GM12878 (cell line): ENCODE data around the gene DCTN4. TPM values are rescaled to one million over a fixed set of nuclear protein-coding genes. Genes with fewer than 3 reads are reported as not detected.
A peak's percentile ranks its signal among the peaks of the same experiment; 100 is the strongest.

Experiments
- ATAC-seq: fragments of 200-7000 bp; cut with Tn5 transposase; 3 replicates; pipeline ENCODE4 v1.9.1; 2020; ENCODE audit warnings: mild to moderate bottlenecking, moderate library complexity
- BruUV-seq: library from RNA; stranded (reverse); fragments of 400-500 nt; replicated peaks from 2 replicates; lab custom pipeline; 2021; lab: Mats Ljungman, UMichigan
- CTCF ChIA-PET: fragments of 300-600 bp; sonication (Branson Sonifier 250); formaldehyde crosslinking; extraction: SDS; loops from one replicate; lab custom pipeline; 2021; ENCODE audit warnings: inconsistent platforms; lab: Yijun Ruan, JAX
- POLR2A ChIA-PET: fragments of 350-600 bp; formaldehyde crosslinking; extraction: SDS; loops from one replicate; lab custom pipeline; 2021; ENCODE audit warnings: inconsistent platforms; lab: Charles Lee
- RAD21 ChIA-PET: fragments of 300-600 bp; sonication (Branson Sonifier 250); formaldehyde crosslinking; loops from one replicate; lab custom pipeline; 2023; ENCODE audit warnings: antibody characterized with exemption; ENCODE audit not compliant: unreplicated experiment; lab: Charles Lee
- SMC1A ChIA-PET: fragments of 300-600 bp; sonication (Branson Sonifier 250); formaldehyde crosslinking; loops from one replicate; lab custom pipeline; 2023; ENCODE audit not compliant: unreplicated experiment, uncharacterized antibody; lab: Charles Lee
- DNase-seq: peaks from one replicate; pipeline ENCODE4 v3.0.0-alpha.2; 2011; ENCODE audit warnings: low read depth, low spot score
- FAIRE-seq: peaks from 3 replicates; lab custom pipeline; 2011; peaks lifted over from hg19 to GRCh38; lab: Jason Lieb, UNC
- H2AFZ ChIP-seq: 2 replicates; pipeline ENCODE4 v1.6.0; 2011; ENCODE audit warnings: low read depth, low read length, control low read depth; ENCODE audit not compliant: control insufficient read depth
- H3K27ac ChIP-seq: 2 replicates; pipeline ENCODE4 v1.5.1; 2011; ENCODE audit warnings: control low read depth; ENCODE audit not compliant: control insufficient read depth, insufficient read depth
- H3K27me3 ChIP-seq, 2 experiments: replicated peaks in 1 of 2; 2 replicates each; pipeline versions ENCODE4 v1.6.0 to v1.6.1; 2011; ENCODE audit warnings: low read length in 1 of 2; ENCODE audit not compliant: control insufficient read depth in 2 of 2, insufficient read depth in 2 of 2
- H3K36me3 ChIP-seq, 2 experiments: 2 replicates each; pipeline ENCODE4 v1.5.1; 2011; ENCODE audit warnings: low read length in 1 of 2; ENCODE audit not compliant: control insufficient read depth in 2 of 2, insufficient read depth in 2 of 2
- H3K4me1 ChIP-seq: 2 replicates; pipeline ENCODE4 v1.6.1; 2011; ENCODE audit warnings: mild to moderate bottlenecking, low read length, moderate library complexity, mixed read lengths; ENCODE audit not compliant: control insufficient read depth, insufficient read depth
- H3K4me2 ChIP-seq: 2 replicates; pipeline ENCODE4 v1.6.0; 2011; ENCODE audit warnings: control low read depth; ENCODE audit not compliant: control insufficient read depth, insufficient read depth
- H3K4me3 ChIP-seq: fragments of 200-600 bp; sonication (generic); 2 replicates; pipeline ENCODE4 v1.5.1; 2016
- H3K79me2 ChIP-seq: 2 replicates; pipeline ENCODE4 v1.6.0; 2011; ENCODE audit warnings: low read length; ENCODE audit not compliant: control insufficient read depth, insufficient read depth
- H3K9ac ChIP-seq: 2 replicates; pipeline ENCODE4 v1.8.0; 2011; ENCODE audit warnings: low read length, control low read depth, mixed read lengths; ENCODE audit not compliant: control insufficient read depth, insufficient read depth
- H3K9me3 ChIP-seq: replicated peaks from 3 replicates; pipeline ENCODE4 v1.5.1; 2011; ENCODE audit warnings: mild to moderate bottlenecking, low read length; ENCODE audit not compliant: control insufficient read depth, insufficient read depth
- H4K20me1 ChIP-seq: 2 replicates; pipeline ENCODE4 v1.6.0; 2011; ENCODE audit not compliant: control insufficient read depth, insufficient read depth
- BCL11A ChIP-seq: IDR thresholded peaks from 2 replicates; pipeline ENCODE4 v1.6.1; 2011; ENCODE audit warnings: low read depth, low read length
- BRCA1 ChIP-seq: IDR thresholded peaks from 2 replicates; pipeline ENCODE4 v1.6.1; 2011; ENCODE audit warnings: low read depth, low read length, improper control_type of control experiment
- NBN ChIP-seq: fragments of 450-650 bp; IDR thresholded peaks from 2 replicates; pipeline ENCODE4 v1.6.1; 2016
- POLR2AphosphoS2 ChIP-seq: IDR thresholded peaks from 2 replicates; pipeline ENCODE4 v1.6.1; 2011; ENCODE audit warnings: low read depth, mild to moderate bottlenecking, low read length, improper control_type of control experiment, moderate library complexity
- ZNF274 ChIP-seq: IDR thresholded peaks from one replicate; pipeline ENCODE4 v1.8.0; 2011; ENCODE audit not compliant: insufficient read length, insufficient read depth
- WGBS: methylation state at CpG from one replicate; pipeline ENCODE4 v1.1.6; 2016; ENCODE audit warnings: low lambda C conversion rate; ENCODE audit not compliant: insufficient replicate concordance, insufficient coverage; ENCODE audit errors: missing lambda C conversion rate; 5-methylcytosine and 5-hydroxymethylcytosine counted together
- in situ Hi-C: fragments of 300-500 bp; cut with MboI; formaldehyde crosslinking; loops from 9 replicates; pipeline ENCODE4 v1.14.3; 2018; ENCODE audit warnings: mixed read lengths
- intact Hi-C: fragments of 100-400 bp; cut with micrococcal nuclease; formaldehyde crosslinking; loops from one replicate; pipeline ENCODE4 v1.14.2; 2022; ENCODE audit not compliant: unreplicated experiment
- polyA plus RNA-seq, 11 experiments: library from polyadenylated mRNA; depleted of rRNA in 4 of 11; unstranded in 6 of 11; stranded (reverse) in 5 of 11; fragments of >200 nt; fragmentation: Nextera tagmentation in 4 of 11; fragmentation: Illumina TruSeq in 1 of 11; extraction: Ambion mirVana in 4 of 11; extraction: Trizol in 1 of 11; gene quantifications; 1 replicate in 1 of 11; 2 replicates in 10 of 11; pipeline versions ENCODE4 v1.2.1 to v1.2.3, GENCODE V29; 2011 to 2016; ENCODE audit warnings: inconsistent platforms in 2 of 11, missing spikeins in 2 of 11, low read depth in 1 of 11
- total RNA-seq, 4 experiments: library from RNA; depleted of rRNA in 3 of 4; stranded (reverse); fragments of >200 nt in 3 of 4; fragmentation: Illumina TruSeq in 1 of 4; extraction: Trizol in 1 of 4; gene quantifications; 2 replicates each; pipeline versions ENCODE4 v1.2.1 to v1.2.3, GENCODE V29; 2013 to 2021
- TF ChIP-seq, protein P1 (sequence below): IDR thresholded peaks from 2 replicates; pipeline ENCODE4 v1.6.1; 2012; ENCODE audit warnings: low read depth, low read length, improper control_type of control experiment

DCTN4 gene
- total and polyA plus RNA-seq, 10 of the 15 experiments (the other 5 are each of a cell fraction or from before 2014, with no cell fraction given) = 7.6 to 27.8 (median 18.0) TPM

DNA sequence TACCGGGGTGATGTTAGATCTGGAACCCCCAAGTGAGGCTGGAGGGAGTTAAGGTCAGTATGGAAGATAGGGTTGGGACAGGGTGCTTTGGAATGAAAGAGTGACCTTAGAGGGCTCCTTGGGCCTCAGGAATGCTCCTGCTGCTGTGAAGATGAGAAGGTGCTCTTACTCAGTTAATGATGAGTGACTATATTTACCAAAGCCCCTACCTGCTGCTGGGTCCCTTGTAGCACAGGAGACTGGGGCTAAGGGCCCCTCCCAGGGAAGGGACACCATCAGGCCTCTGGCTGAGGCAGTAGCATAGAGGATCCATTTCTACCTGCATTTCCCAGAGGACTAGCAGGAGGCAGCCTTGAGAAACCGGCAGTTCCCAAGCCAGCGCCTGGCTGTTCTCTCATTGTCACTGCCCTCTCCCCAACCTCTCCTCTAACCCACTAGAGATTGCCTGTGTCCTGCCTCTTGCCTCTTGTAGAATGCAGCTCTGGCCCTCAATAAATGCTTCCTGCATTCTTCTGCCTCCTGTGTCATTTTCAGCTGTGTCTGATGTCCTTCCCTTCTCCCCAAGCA is 100.0 kb downstream of the DCTN4 start:
- no peaks in the 10 kb centered on the region for H3K79me2 ChIP-seq
- RAD21 ChIA-PET = interaction anchor here (5.9 kb wide), 1 partner anchor 98 kb away, joined by 56 read pairs; no protein-coding TSS in a partner anchor
- H3K4me1 ChIP-seq = peaks cover 7% of the 10 kb centered on the region
- H3K27ac ChIP-seq = no peak overlapping the region
- no peaks in the 10 kb centered on the region for H3K36me3 ChIP-seq
- POLR2A ChIA-PET = interaction anchor here (0.6 kb wide), 1 partner anchor 77 kb away, joined by 3 read pairs; no protein-coding TSS in a partner anchor
- H3K4me3 ChIP-seq = no peak overlapping the region
- SMC1A ChIA-PET = interaction anchor here (0.6 to 1.9 kb wide), 3 partner anchors 89 to 99 kb away, joined by 3 to 28 read pairs (median 4); no protein-coding TSS in a partner anchor
- no peaks in the 10 kb centered on the region for H3K9me3 ChIP-seq
- 39% methylated on average over 3 of the region's 3 CpGs for WGBS
- H4K20me1 ChIP-seq = no peaks in the 10 kb centered on the region
- CTCF ChIA-PET = interaction anchor here (0.6 to 12.7 kb wide), 5 partner anchors 59 to 202 kb away, joined by 3 to 236 read pairs (median 6); partner anchors contain the start of gene IRGM
- no peak for ATAC-seq
- no peak overlapping the region for H3K9ac ChIP-seq
- no peaks in the 10 kb centered on the region; a peak in 2 of 4 replicates for H3K27me3 ChIP-seq
- H2AFZ ChIP-seq = no peak overlapping the region
- no peak for DNase-seq
- no peak for FAIRE-seq
- in situ Hi-C loops = loop anchor here (10.0 kb wide), 1 partner anchor 204 kb away; no protein-coding TSS in a partner anchor
- H3K4me2 ChIP-seq = no peak overlapping the region
- intact Hi-C loops = loop anchor here (5.0 to 10.0 kb wide), 2 partner anchors 189 to 204 kb away; partner anchors contain the start of gene IRGM
- TF ChIP-seq NBN (no peak), ZNF274 (no peak), POLR2AphosphoS2 (peak; percentile 74; the same call in 1 of the 2 replicates), BCL11A (no peak), BRCA1 (no peak)
- TF ChIP-seq, protein P1, sequence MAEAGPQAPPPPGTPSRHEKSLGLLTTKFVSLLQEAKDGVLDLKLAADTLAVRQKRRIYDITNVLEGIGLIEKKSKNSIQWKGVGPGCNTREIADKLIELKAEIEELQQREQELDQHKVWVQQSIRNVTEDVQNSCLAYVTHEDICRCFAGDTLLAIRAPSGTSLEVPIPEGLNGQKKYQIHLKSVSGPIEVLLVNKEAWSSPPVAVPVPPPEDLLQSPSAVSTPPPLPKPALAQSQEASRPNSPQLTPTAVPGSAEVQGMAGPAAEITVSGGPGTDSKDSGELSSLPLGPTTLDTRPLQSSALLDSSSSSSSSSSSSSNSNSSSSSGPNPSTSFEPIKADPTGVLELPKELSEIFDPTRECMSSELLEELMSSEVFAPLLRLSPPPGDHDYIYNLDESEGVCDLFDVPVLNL = no peak
- TF ChIP-seq, all 136 proteins: peak for 1
- no TSS peak for BruUV-seq

Other genes starting within 250 kb of the DCTN4 start
- gene SYNPO, start 118.4 kb downstream of the DCTN4 start, total RNA-seq (2014; rRNA removed) = 3.3 and 3.4 TPM in 2 replicates
- gene SYNPO, start 118.4 kb downstream of the DCTN4 start, total RNA-seq (2014; rRNA removed; fragmentation: Illumina TruSeq; extraction: Trizol) = 4.4 and 4.5 TPM in 2 replicates
- gene SYNPO, start 118.4 kb downstream of the DCTN4 start, total RNA-seq (2021) = 21.0 and 21.8 TPM in 2 replicates
- 11.0 and 18.3 TPM in 2 replicates for gene SYNPO, start 118.4 kb downstream of the DCTN4 start, polyA plus RNA-seq (2011; rRNA removed)
- 8.7 and 9.4 TPM in 2 replicates for gene SYNPO, start 118.4 kb downstream of the DCTN4 start, polyA plus RNA-seq (2014; fragmentation: Illumina TruSeq; extraction: Trizol)
- gene SYNPO, start 118.4 kb downstream of the DCTN4 start, polyA plus RNA-seq (2014; fragmentation: Nextera tagmentation; extraction: Ambion mirVana) = 1 to 10 TPM; 1.9 to 2.3 TPM
- 10.1 and 10.7 TPM in 2 replicates for gene SYNPO, start 118.4 kb downstream of the DCTN4 start, polyA plus RNA-seq (2014; rRNA removed)
- gene SYNPO, start 118.4 kb downstream of the DCTN4 start, polyA plus RNA-seq (2016; fragmentation: Nextera tagmentation; extraction: Ambion mirVana) = 1 to 10 TPM in 1 of 2 experiments, under 1 TPM in 1; 0.77 to 2.0 TPM
- 1.1 TPM in 1 of 2 replicates, not detected in the other for gene MYOZ3, start 97.8 kb downstream of the DCTN4 start, total RNA-seq (2014; rRNA removed)
- gene MYOZ3, start 97.8 kb downstream of the DCTN4 start, total RNA-seq (2014; rRNA removed; fragmentation: Illumina TruSeq; extraction: Trizol) = 0.04 TPM in 1 of 2 replicates, not detected in the other
- gene MYOZ3, start 97.8 kb downstream of the DCTN4 start, total RNA-seq (2021) = 0.18 TPM in 1 of 2 replicates, not detected in the other
- gene MYOZ3, start 97.8 kb downstream of the DCTN4 start, polyA plus RNA-seq (2011; rRNA removed) = not detected in 2 replicates
- gene MYOZ3, start 97.8 kb downstream of the DCTN4 start, polyA plus RNA-seq (2014; fragmentation: Illumina TruSeq; extraction: Trizol) = 0.09 and 0.10 TPM in 2 replicates
- not detected for gene MYOZ3, start 97.8 kb downstream of the DCTN4 start, polyA plus RNA-seq (2014; fragmentation: Nextera tagmentation; extraction: Ambion mirVana)
- gene MYOZ3, start 97.8 kb downstream of the DCTN4 start, polyA plus RNA-seq (2014; rRNA removed) = 0.08 and 0.62 TPM in 2 replicates
- under 1 TPM in 1 of 2 experiments, not detected in 1; 0.11 TPM for gene MYOZ3, start 97.8 kb downstream of the DCTN4 start, polyA plus RNA-seq (2016; fragmentation: Nextera tagmentation; extraction: Ambion mirVana)
- 34.1 and 36.6 TPM in 2 replicates for gene RBM22, start 58.0 kb downstream of the DCTN4 start, total RNA-seq (2014; rRNA removed)
- gene RBM22, start 58.0 kb downstream of the DCTN4 start, total RNA-seq (2014; rRNA removed; fragmentation: Illumina TruSeq; extraction: Trizol) = 34.1 and 34.6 TPM in 2 replicates
- gene RBM22, start 58.0 kb downstream of the DCTN4 start, total RNA-seq (2021) = 43.8 and 45.7 TPM in 2 replicates
- gene RBM22, start 58.0 kb downstream of the DCTN4 start, polyA plus RNA-seq (2011; rRNA removed) = 58.1 and 65.6 TPM in 2 replicates
- gene RBM22, start 58.0 kb downstream of the DCTN4 start, polyA plus RNA-seq (2014; fragmentation: Illumina TruSeq; extraction: Trizol) = 66.4 and 78.0 TPM in 2 replicates
- gene RBM22, start 58.0 kb downstream of the DCTN4 start, polyA plus RNA-seq (2014; fragmentation: Nextera tagmentation; extraction: Ambion mirVana) = 10 to 100 TPM; 26.3 to 40.3 TPM
- gene RBM22, start 58.0 kb downstream of the DCTN4 start, polyA plus RNA-seq (2014; rRNA removed) = 37.5 and 38.4 TPM in 2 replicates
- 10 to 100 TPM; 54.6 to 57.8 TPM for gene RBM22, start 58.0 kb downstream of the DCTN4 start, polyA plus RNA-seq (2016; fragmentation: Nextera tagmentation; extraction: Ambion mirVana)
- 9.9 and 11.8 TPM in 2 replicates for gene SMIM3, start 19.7 kb upstream of the DCTN4 start, total RNA-seq (2014; rRNA removed)
- 7.3 and 7.7 TPM in 2 replicates for gene SMIM3, start 19.7 kb upstream of the DCTN4 start, total RNA-seq (2014; rRNA removed; fragmentation: Illumina TruSeq; extraction: Trizol)
- 6.9 and 8.4 TPM in 2 replicates for gene SMIM3, start 19.7 kb upstream of the DCTN4 start, total RNA-seq (2021)
- 1.0 TPM in 2 replicates for gene SMIM3, start 19.7 kb upstream of the DCTN4 start, polyA plus RNA-seq (2011; rRNA removed)
- gene SMIM3, start 19.7 kb upstream of the DCTN4 start, polyA plus RNA-seq (2014; fragmentation: Illumina TruSeq; extraction: Trizol) = 6.9 and 10.7 TPM in 2 replicates
- gene SMIM3, start 19.7 kb upstream of the DCTN4 start, polyA plus RNA-seq (2014; fragmentation: Nextera tagmentation; extraction: Ambion mirVana) = 1 to 10 TPM; 1.4 to 5.2 TPM
- gene SMIM3, start 19.7 kb upstream of the DCTN4 start, polyA plus RNA-seq (2014; rRNA removed) = 7.7 and 8.7 TPM in 2 replicates
- gene SMIM3, start 19.7 kb upstream of the DCTN4 start, polyA plus RNA-seq (2016; fragmentation: Nextera tagmentation; extraction: Ambion mirVana) = 10 to 100 TPM; 11.1 to 14.3 TPM
- gene IRGM, start 87.5 kb upstream of the DCTN4 start, total RNA-seq (2014; rRNA removed) = 0.28 and 0.60 TPM in 2 replicates
- gene IRGM, start 87.5 kb upstream of the DCTN4 start, total RNA-seq (2014; rRNA removed; fragmentation: Illumina TruSeq; extraction: Trizol) = 0.31 and 0.32 TPM in 2 replicates
- gene IRGM, start 87.5 kb upstream of the DCTN4 start, total RNA-seq (2021) = 0.38 TPM in 1 of 2 replicates, not detected in the other
- 0.22 and 0.23 TPM in 2 replicates for gene IRGM, start 87.5 kb upstream of the DCTN4 start, polyA plus RNA-seq (2011; rRNA removed)
- 0.14 and 0.25 TPM in 2 replicates for gene IRGM, start 87.5 kb upstream of the DCTN4 start, polyA plus RNA-seq (2014; fragmentation: Illumina TruSeq; extraction: Trizol)
- gene IRGM, start 87.5 kb upstream of the DCTN4 start, polyA plus RNA-seq (2014; fragmentation: Nextera tagmentation; extraction: Ambion mirVana) = under 1 TPM; 0.11 to 0.24 TPM
- gene IRGM, start 87.5 kb upstream of the DCTN4 start, polyA plus RNA-seq (2014; rRNA removed) = 0.15 TPM in 1 of 2 replicates, not detected in the other
- under 1 TPM in 1 of 2 experiments, not detected in 1; 0.30 TPM for gene IRGM, start 87.5 kb upstream of the DCTN4 start, polyA plus RNA-seq (2016; fragmentation: Nextera tagmentation; extraction: Ambion mirVana)
- gene ZNF300, start 146.0 kb upstream of the DCTN4 start, total RNA-seq (2014; rRNA removed) = 0.06 and 0.22 TPM in 2 replicates
- 0.22 and 0.23 TPM in 2 replicates for gene ZNF300, start 146.0 kb upstream of the DCTN4 start, total RNA-seq (2014; rRNA removed; fragmentation: Illumina TruSeq; extraction: Trizol)
- 0.08 and 0.13 TPM in 2 replicates for gene ZNF300, start 146.0 kb upstream of the DCTN4 start, total RNA-seq (2021)
- 1.5 and 1.8 TPM in 2 replicates for gene ZNF300, start 146.0 kb upstream of the DCTN4 start, polyA plus RNA-seq (2011; rRNA removed)
- gene ZNF300, start 146.0 kb upstream of the DCTN4 start, polyA plus RNA-seq (2014; fragmentation: Illumina TruSeq; extraction: Trizol) = 0.16 and 0.49 TPM in 2 replicates
- gene ZNF300, start 146.0 kb upstream of the DCTN4 start, polyA plus RNA-seq (2014; fragmentation: Nextera tagmentation; extraction: Ambion mirVana) = under 1 TPM; 0.03 to 0.09 TPM
- 0.09 and 0.19 TPM in 2 replicates for gene ZNF300, start 146.0 kb upstream of the DCTN4 start, polyA plus RNA-seq (2014; rRNA removed)
- under 1 TPM in 1 of 2 experiments, not detected in 1; 0.17 TPM for gene ZNF300, start 146.0 kb upstream of the DCTN4 start, polyA plus RNA-seq (2016; fragmentation: Nextera tagmentation; extraction: Ambion mirVana)